HS-27A (cell line): ENCODE measurements around the gene TMEM164.

Source experiments
- DNase-seq: peaks from one replicate; pipeline ENCODE4 v3.0.0-alpha.2; 2012; ENCODE audit warnings: low read depth, missing footprints

The TMEM164 gene

GRCh38 chrX:110003167-110004156, 548 bp downstream of the TMEM164 start:
- no peak for DNase-seq

- no peak for DNase-seq
Observed at GRCh38 chrX:110004215-110004614, 1.3 kb downstream of the TMEM164 start.

GRCh38 chrX:110004731-110005369, 1.9 kb downstream of the TMEM164 start:
- DNase-seq, result no peak

- DNase-seq, result no peak
Observed at GRCh38 chrX:110006161-110006560, 3.2 kb downstream of the TMEM164 start.

- no peak for DNase-seq
Observed at GRCh38 chrX:110006821-110007375, 4.0 kb downstream of the TMEM164 start.

GRCh38 chrX:110008011-110008635, 5.2 kb downstream of the TMEM164 start:
- DNase-seq, result no peak

GRCh38 chrX:110012818-110013485, 10.0 kb downstream of the TMEM164 start:
- no peak for DNase-seq

GRCh38 chrX:110013968-110014367, 11.1 kb downstream of the TMEM164 start:
- DNase-seq, result no peak

- no peak for DNase-seq
Observed at GRCh38 chrX:110015032-110015431, 12.1 kb downstream of the TMEM164 start.

GRCh38 chrX:110015915-110016314, 13.0 kb downstream of the TMEM164 start:
- no peak for DNase-seq

GRCh38 chrX:110020536-110020935, 17.6 kb downstream of the TMEM164 start:
- no peak for DNase-seq

- DNase-seq, result no peak
Observed at GRCh38 chrX:110021258-110022022, 18.5 kb downstream of the TMEM164 start.

GRCh38 chrX:110022599-110023448, 19.9 kb downstream of the TMEM164 start:
- no peak for DNase-seq

GRCh38 chrX:110025395-110025794, 22.5 kb downstream of the TMEM164 start:
- DNase-seq, result no peak

- no peak for DNase-seq
Observed at GRCh38 chrX:110026099-110026844, 23.4 kb downstream of the TMEM164 start.

GRCh38 chrX:110032534-110033147, 29.7 kb downstream of the TMEM164 start:
- DNase-seq, result no peak

- no peak for DNase-seq
Observed at GRCh38 chrX:110034036-110034435, 31.1 kb downstream of the TMEM164 start.

- no peak for DNase-seq
Observed at GRCh38 chrX:110036162-110037033, 33.5 kb downstream of the TMEM164 start.
